Right renal pelvis (tissue), 4 donors: ENCODE results near the gene WNT7B. TPM values are rescaled to one million over a fixed set of nuclear protein-coding genes. Genes with fewer than 3 reads are reported as not detected.

Experiments used
- DNase-seq, 4 donors: peaks; one replicate each; pipeline ENCODE4 v3.0.0-alpha.2; 2013; ENCODE audit warnings: low read depth in 4 of 4, low spot score in 3 of 4, missing footprints in 1 of 4
- polyA plus RNA-seq, 4 donors: library from polyadenylated mRNA; unstranded; fragments of 120-200 nt; gene quantifications; one replicate each; pipeline ENCODE4 v1.2.1, GENCODE V29; 2013; ENCODE audit not compliant: insufficient read length in 4 of 4

Gene WNT7B
- polyA plus RNA-seq, 4 donors: 7.7 to 15.6 (median 10.8) TPM

DNA sequence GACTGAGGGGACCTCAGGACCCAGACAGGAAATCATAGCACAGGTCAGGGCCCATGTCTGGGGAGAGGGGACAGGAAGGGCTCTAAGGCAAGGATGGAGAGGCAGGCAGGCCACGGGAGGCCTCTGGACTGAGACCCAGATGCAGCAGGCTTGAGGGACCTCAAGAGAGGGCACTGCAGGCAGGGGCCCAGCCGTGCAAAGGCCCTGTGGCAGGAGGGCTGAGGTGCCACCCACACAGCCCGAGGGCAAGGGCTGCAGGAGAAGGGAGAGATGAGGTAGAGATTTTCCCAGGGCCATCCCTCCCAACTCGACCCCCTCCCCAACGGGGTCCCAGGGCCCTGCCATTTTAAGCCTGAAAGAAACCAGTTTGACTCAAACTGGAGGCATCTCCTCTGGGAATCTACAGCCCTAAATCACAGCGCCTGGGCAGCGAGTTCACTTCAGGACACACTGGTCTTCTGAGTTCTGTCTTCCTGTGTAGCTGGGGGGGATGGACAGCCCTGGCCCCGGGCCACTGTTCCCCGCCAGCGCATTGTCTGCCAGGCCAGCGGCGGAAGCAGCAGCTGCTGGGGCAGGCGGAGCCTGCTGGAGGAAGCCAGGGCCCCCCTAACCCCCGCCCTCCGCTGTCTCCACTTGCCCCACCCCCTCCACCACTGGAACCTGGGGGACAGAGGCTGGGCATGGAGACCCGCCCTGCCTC is 20.3 kb upstream of the WNT7B start:
- peak in 2 of 4 donors; percentile 58 to 74 for DNase-seq

DNA sequence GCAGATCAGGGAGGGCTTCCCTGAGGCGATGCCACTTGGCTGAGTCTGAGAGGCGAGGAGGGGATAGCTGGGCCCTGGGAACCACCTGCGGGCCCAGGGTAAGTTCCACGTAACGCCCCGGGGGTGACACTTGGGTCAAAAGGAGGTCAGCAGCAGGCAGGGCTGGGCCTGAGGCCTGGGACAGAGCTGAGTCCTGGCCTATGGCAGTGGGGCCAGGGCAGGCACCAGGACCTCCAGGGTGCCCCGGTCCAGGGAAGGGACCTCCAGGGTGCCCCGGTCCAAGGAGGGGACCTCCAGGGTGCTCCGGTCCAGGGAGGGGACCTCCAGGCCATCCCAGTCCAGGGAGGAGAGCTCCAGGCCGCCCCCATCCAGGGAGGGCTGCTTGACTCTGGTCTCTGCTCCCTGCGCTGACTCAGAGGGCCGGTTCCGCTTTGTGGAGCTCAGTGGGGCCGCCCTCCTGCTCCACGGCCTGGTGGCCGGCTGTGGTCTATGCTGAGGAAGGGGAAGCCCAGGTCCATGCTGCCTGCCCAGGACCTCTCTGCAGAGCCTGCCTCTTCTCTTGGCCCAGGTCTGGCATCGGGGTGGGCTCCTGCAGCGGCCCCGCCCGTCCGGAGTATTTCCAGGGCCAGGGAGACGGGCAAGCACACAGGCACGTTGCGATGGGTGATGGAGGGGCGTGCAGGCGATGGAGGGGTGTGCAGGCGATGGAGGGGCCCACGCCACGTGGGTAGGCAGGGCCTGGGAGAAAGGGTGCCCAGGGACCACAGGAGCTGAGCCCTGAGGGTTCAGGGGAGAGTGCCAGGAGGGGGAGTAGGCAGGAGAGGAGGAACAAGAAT is 19.5 kb upstream of the WNT7B start:
- DNase-seq: no peak

DNA sequence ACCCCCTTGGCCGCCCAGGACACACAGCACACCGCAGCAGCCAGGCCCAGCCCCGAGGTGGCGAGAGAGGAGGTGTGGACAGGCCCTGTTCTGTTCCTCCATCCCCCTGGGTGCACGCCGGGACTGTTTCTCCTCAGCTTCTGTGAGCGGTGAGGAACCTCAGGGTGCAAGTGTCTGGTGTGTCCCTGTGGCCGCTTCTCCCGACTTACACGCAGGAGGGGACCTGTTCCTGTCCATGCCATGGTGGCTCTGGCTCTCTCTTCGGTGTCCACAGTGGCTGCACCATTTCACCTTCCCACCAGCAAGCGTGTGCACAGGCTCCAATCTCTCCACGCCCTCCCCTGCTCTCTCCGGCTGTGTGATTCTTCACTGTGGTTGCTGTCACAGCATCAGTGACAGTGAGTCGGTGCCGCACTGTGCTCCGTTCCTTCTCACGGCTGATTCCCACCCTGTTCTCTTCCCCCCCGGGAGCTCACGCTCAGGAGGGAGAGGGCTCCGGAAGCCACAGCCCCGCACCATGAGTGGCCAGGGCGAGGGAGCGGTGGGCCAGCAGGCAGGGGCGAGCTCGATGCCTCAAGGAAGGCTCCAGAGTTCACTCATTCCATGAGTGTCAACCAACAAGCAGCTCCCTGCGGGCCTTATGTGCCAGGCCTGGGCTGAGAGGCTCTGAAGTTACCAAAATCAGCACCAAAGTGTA is 18.6 kb upstream of the WNT7B start:
- no peak for DNase-seq

DNA sequence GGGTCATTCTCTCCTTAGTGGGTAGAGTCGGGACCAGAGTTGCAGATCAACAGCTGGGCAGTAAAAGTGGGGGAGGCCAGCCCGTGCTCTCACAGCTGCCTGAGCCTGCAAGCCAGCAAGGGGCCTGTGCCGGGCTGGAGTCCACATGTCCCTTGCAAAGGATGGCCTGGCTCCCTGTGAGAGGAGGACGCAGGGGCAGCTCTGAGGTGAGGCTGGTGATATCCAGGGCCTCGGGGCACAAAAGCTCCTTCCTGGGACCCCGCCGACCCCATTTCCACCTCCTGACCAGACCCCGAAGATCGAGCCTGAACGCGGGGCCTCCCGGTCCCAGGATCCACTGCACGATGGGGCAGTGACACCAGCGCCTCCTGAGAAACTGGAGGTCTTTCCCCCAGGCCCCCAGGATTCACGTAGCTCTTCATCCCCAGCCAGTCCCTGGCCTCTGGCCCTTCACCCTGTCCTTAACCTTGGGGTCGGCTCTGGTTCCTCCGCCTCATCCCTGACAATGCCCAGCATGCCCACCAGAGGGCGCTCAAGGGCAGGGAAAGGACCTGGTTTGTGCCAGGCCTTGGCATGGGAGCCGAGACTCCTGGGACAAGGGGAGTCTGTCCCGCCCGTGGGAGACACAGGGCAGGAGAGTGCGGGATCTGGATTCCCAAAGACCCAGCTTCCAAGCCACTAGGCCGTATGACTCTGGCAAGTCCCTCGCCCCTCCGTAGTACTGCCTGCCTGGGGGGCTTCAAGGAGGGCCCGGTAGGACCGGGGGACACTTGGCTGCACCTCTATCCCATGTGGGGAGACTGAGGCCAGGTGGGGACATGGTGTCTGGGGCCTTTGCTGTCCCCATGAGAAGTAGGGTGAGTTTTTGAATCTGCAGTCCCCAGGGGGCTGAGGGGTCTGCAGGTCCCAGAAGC is 17.8 kb upstream of the WNT7B start:
- DNase-seq: no peak

DNA sequence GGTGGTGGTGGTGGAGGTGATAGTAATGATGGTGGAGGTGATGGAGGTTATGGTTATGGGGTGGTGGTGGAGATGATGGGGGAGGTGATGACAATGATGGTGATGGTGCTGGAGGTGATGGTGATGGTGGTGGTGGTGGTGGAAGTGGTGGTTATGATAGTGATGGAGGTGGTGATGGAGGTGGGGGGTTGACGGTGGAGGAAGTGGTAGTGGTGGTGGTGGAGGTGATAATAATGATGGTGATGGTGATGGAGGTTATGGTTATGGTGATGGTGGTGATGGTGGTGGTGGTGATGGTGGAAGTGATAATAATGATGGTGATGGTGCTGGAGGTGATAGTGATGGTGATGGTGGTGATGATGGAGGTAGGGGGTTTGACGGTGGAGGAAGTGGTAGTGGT is 16.9 kb upstream of the WNT7B start:
- no peak for DNase-seq

DNA sequence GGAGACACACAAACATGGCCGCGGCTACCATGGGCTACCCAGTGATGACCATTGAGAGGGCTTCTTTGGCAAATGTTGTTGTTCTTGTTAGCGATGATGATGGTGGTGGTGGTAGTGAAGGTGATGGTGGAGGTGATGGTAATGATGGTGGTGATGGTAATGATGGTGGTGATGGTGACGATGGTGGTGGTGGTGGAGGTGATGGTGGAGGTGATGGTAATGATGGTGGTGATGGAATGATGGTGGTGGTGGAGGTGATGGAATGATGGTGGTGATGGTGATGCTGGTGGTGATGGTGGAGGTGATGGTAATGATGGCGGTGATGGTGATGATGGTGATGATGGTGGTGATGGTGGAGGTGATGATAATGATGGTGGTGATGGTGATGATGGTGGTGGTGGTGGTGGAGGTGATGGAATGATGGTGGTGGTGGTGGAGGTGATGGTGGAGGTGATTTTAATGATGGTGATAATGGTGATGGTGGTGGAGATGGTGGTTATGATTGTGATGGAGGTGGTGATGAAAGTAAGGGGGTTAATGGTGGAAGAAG is 16.3 kb upstream of the WNT7B start:
- DNase-seq: no peak

DNA sequence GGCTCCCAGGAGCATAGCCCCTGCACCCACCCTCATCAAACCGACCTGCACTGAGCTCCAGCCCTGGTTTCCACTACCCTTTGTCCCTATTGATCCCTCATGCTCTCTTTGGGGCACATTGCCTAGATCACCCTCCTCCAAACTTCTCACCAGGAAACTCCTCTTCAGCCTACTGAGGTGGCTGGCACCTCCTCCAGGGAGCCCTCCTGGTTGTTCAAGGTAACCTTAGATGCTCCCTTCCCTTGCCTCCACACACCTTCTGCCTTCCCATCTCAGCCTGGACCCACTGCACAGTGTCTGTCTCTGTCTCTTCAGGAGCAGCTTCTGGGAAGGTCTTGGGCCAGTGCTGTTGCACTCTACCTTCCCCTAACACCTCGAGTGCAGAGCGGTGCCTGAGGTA is 15.8 kb upstream of the WNT7B start:
- DNase-seq: no peak

DNA sequence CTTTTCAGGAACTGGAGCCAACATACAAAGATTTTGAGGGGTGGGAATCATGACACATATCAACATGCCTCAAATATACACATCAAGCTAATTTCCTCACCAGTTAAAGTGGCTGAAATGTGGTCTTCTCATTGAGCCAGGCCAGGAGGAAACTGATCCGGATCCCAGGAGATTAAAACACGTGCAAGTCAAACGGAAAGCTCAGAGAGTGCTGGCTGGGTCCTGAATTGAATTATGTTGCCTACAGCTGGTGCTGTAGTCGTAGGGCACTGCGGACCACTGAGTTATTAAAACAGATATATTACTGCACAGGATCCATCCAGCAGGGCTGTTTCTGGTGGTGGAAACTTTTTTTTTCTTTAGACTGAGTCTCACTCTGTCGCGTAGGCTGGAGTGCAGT is 14.1 kb upstream of the WNT7B start:
- DNase-seq: no peak

DNA sequence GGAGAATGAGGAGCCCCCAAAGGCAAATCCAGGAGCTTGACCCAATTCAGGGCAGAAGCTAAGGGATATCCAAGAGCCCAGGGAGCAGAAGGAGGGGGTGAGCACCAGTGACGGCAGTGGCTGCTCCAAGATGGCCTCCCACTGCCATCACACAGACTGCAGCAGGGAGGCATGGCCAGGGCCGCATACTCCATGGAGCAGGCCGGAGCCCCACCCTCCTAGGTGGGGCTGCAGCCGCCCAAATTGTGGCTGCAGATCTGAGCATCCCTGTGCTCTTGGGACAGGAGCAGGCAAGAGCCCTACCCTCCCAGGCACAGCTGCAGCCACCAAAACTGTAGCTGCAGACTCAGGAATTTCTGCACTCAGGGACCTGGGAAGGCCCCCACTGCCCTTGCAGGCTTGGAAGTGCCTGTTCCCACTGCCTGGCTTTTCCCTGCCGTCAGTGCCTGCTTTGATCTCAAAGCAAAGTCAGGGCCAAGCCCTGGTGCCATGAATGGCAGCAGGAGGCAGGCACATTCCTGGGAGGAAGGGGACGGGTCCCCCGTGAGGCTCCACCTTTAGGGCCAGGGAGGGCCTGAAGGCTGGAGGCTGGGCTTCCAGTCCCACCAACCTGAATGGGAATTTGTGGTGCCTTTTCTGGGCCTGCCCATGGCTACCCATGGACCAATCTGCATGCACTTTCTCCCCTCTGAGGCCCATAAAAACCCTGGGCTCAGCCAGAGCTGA is 10.3 kb upstream of the WNT7B start:
- no peak for DNase-seq

DNA sequence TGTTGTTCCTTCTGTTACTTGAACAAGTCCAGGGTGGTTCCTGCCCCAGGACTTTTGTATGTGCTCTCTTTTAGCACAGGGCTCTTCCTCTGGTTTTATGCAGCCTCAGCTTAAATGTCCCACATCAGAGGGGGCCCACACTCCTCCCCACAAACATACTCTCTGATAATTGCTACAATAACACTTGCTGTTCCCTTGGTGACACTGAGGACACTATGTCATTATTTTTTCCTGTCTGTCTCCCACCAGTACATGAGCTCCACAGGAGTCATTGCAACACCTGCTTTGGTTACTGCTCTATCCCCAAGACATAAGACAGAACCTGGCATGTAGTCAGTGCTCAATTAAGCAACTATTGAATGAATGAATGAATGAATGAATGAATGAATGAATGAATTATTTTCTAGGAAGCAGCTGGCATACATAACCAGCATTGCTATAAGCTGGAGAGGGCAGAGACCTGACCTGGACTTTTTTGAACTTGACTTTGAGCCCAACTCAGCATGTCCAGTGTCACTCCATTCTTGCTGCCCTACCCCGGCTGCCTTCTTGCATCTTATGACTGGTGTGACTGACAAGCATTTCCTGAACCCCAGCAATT is 7.5 kb upstream of the WNT7B start:
- no peak for DNase-seq

DNA sequence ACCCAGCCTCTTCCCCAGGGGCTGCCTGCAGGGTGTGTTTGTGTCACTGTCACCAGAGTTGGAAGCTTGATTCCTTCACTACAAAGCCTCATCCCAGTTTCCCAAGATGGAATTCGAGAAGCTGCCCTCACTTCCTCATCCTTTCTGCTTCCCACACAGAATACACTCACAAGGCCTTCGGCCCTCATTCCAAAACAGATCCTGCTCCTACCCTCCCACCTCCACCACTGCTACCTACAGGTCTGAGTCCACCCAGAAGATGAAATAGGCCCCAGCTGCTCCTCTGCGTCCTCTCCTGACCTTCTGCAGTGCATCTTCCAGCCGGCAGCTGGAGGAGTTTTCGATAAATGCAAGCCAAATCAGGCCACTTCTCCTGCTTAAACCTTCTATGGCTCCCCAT is 6.8 kb upstream of the WNT7B start:
- DNase-seq: no peak

DNA sequence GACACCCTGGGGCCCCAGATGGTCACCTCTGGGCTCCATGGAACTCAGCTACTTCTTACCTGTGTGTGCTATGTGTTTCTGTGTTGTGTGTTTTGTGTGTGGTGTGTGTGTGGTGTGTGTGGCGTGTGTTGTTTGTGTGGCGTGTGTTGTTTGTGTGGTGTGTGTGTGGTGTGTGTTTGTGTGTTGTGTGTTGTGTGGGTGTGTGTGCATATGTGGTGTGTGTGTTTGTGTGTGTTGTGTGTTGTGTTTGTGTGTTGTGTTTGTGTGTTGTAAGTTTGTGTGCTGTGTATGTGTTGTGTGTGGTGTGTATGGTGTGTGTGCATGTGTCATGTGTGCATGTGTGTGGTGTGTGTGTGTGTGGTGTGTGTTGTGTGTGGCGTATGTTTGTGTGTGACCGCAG is 3.8 kb upstream of the WNT7B start:
- no peak for DNase-seq

DNA sequence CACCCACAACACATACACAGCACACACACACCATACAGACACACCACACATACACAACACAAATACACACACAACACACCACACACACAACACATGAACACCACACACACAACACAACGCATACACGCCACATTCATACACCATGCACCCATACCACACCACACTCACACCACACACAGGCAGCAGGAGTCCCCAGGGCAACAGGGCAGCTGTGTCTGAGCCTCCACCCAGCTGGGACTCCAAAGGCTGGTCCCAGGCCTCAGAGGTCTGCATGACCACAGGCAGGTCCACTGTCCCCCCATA is 3.3 kb upstream of the WNT7B start:
- no peak for DNase-seq

DNA sequence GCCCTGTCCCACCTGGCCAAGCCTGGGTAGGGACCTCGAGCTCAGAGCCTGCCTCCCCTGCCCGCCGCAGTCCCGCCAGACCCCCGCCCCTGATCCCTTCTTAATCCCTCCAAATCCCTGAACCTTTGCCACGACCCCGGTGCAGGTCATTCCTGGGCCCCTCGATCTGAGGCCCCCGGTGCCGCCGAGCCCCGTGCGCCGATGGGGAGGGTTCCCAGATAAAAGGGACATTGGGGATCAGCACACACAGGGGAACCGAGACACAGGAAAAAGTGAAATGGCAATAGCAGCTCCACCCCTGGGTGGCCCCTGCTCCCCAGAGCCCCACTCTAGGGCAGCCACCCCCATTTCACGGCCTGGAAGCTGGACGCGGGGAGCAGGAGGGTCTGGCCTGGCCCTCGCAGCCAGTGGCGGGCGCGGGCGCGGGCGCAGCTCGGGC is 1.3 kb upstream of the WNT7B start:
- DNase-seq: no peak

DNA sequence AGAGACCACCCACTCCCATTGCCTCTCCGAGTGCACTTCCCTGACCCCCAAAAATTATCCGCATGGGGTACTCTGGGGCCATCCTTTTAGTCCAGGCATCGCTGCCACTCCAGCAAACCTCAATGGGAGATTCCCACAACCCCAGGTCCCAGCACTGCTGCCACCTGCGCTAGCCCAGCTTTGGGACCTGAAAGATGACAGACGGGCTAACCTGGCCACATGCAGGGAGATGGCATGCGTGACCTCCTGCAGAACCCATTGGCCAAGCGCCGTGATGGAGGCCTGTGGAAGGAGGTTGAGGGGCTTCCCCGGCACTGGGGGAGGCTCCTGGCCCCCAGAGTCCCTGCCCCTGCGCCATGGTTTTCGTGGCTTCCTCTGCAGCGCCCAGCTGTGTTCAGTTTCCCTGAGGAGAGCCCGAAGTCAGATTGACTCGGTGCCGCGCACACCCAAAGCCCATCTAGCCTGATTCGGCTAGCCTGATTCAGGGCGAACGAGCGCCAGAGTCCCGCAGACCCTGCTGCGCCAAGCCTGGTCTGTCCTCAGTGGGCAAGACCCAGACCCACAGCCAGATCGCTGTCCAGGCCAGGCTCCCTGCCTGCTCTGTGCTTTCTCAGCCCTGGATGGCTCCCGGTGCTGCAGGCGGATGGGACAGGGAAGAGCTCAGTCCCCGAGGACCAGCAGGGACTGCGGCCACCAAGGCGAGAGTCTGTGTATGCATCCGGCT is 751 bp upstream of the WNT7B start:
- DNase-seq: no peak

DNA sequence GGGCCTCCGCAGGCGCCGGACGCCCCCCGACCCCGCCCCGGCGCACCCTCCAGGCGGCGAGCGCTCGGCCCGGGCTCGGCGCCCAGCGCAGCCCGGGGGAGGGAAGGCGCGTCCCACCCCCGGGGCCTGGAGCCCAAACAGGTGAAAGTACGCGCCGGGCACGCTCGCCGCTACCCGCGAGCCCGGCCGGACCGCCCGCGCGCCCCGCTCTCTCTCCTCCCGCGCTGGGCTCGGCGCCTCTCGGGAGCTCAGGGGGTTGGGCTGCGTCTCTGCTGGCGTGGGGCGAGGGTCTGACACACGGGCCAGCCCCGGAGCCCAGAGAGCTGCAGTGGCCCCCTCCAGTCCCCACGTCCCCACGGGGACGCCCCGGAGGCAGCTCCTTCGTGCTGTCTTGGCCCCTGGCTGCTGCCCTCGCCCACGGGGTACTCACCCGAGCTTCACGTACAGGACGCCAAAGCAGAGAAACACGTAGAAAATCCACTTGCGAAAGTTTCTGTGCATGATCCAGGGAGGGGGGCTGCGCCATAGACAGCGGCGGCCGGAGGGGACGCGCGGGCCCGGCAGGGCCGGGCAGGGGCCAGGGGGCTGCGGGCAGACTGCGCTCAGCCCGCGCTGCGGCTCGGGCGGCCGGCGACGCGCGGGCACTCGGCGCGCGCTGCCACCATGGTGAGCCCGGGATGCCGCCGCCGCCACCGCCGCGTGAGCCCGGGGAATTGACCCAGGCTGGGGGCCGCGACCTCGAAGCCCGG is 534 bp downstream of the WNT7B start:
- no peak for DNase-seq

DNA sequence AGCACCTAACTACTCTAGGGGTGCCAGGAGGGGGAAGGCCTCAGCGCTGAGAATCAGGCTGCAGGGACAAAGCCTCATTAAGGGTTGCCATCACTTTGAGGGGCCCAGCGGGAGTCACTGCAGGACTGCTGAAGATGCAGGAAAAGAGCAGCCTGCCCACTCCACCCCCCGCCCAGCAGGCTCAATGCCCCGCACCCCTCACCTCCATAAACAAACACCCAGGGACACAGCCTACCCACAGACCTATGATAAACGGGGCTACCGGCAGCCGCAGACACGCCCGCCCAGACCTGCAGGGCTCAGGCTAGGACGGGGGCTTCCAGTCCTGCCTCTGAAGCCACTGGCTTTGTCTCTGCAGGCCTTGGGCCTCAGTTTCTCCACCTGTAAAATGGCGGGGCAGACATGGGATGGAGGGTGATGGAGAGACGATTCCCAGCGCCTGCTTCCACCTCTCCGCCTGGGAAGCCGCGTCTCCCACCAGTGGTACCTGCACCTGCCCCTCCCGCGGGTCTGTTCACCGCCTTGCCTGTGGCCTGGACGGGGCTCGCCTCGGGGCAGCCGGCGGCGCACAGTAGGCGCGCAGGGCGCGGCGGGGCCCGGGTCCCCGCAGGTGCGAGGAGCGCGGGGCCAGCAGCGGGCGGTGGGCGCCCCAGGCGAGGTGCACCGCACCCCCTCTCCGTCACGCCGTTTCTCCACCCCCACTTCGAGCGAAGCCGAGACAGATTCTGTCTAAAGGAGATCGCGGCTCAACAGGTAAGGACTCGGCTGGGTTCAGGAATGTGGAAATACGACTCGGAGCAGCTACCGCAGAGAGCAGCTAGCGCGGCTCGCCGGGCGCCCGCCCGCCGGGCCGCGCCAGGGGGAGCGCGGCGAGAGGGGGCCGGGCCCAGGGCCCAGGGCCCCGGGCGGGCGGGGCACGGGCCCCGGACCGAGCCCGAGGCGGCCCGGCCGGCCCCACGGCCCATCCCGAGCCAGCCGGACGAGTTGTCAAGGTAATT is 1.5 kb downstream of the WNT7B start:
- no peak for DNase-seq
